Type B pancreatic cell (in vitro differentiated cells): ENCODE results near the gene SOCS1. TPM values are rescaled to one million over a fixed set of nuclear protein-coding genes. Genes with fewer than 3 reads are reported as not detected.

Source experiments
- DNase-seq: peaks from one replicate; pipeline ENCODE4 v3.0.0; 2021; ENCODE audit warnings: mixed read lengths; ENCODE audit not compliant: unreplicated experiment; ENCODE audit errors: extremely low spot score
- H3K27ac Mint-ChIP-seq: 2 replicates; pipeline ENCODE4 v1.8.0; 2021; ENCODE audit warnings: mild to moderate bottlenecking, mixed read lengths
- H3K27me3 Mint-ChIP-seq: 2 replicates; pipeline ENCODE4 v1.8.0; 2021; ENCODE audit warnings: mixed read lengths
- H3K36me3 Mint-ChIP-seq: 2 replicates; pipeline ENCODE4 v1.8.0; 2021; ENCODE audit warnings: mixed read lengths
- H3K4me1 Mint-ChIP-seq: one replicate; pipeline ENCODE4 v1.8.0; 2021; ENCODE audit warnings: mixed read lengths; ENCODE audit not compliant: unreplicated experiment
- H3K4me3 Mint-ChIP-seq: 2 replicates; pipeline ENCODE4 v1.8.0; 2021; ENCODE audit warnings: mild to moderate bottlenecking, mixed read lengths
- H3K9me3 Mint-ChIP-seq: 2 replicates; pipeline ENCODE4 v1.8.0; 2021; ENCODE audit warnings: mixed read lengths
- total RNA-seq: library from RNA; stranded (reverse); gene quantifications from 2 replicates; pipeline ENCODE4 v1.2.1, GENCODE V29; 2021; ENCODE audit warnings: low replicate concordance
- TF ChIP-seq, protein P1 (sequence below): fragments of 200-600 bp; sonication (generic); conservative IDR thresholded peaks from 2 replicates; pipeline ENCODE4 v1.5.0; 2021; ENCODE audit warnings: antibody characterized with exemption, mild to moderate bottlenecking

SOCS1 gene
- total RNA-seq, 1 donor from 2014 or later = 14.5 TPM

DNA sequence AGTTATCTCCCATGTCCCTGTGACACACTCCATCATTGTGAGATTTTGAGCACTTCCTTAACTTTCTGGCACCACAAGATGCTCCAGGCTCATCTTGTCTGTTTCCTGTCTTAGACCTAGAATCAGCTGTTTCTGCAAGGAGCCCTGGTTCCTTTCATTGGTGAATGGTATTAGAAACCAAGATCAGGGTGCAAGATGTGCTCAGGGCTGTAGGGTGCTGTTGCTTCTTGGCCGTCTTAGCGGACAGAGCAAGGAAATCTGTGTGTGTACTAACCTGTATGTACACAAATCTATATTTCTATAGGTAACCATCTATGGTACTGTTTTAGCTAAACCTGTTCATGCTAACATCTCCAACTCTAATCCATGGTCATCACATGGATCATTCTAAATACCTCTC is 33.2 kb upstream of the SOCS1 start:
- Mint-ChIP-seq H3K27me3 (no peaks in the 10 kb centered on the region), H3K36me3 (no peaks in the 10 kb centered on the region), H3K4me3 (no peak overlapping the region), H3K27ac (no peak overlapping the region), H3K4me1 (peaks cover 25% of the 10 kb centered on the region), H3K9me3 (peaks cover 7% of the 10 kb centered on the region)
- DNase-seq = no peak
- TF ChIP-seq, protein P1, sequence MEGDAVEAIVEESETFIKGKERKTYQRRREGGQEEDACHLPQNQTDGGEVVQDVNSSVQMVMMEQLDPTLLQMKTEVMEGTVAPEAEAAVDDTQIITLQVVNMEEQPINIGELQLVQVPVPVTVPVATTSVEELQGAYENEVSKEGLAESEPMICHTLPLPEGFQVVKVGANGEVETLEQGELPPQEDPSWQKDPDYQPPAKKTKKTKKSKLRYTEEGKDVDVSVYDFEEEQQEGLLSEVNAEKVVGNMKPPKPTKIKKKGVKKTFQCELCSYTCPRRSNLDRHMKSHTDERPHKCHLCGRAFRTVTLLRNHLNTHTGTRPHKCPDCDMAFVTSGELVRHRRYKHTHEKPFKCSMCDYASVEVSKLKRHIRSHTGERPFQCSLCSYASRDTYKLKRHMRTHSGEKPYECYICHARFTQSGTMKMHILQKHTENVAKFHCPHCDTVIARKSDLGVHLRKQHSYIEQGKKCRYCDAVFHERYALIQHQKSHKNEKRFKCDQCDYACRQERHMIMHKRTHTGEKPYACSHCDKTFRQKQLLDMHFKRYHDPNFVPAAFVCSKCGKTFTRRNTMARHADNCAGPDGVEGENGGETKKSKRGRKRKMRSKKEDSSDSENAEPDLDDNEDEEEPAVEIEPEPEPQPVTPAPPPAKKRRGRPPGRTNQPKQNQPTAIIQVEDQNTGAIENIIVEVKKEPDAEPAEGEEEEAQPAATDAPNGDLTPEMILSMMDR = no peak

DNA sequence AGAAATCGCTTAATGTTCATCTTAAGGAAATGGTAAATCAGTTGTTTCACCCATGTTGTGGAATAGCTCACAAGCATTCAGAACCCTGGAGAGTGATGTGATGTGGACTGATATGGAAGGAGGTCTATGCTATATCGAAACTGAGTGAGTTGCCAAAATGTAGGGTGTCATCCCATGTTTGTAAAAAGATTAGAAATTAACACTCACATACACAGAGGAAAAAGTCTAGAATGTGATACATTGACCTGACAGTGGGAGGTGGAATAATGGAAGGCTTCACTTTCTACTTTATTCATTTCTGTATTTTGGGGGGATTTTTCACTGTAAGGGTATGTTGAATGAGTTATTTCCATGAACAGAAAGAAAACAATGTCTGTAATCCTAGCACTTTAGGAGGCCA is 29.8 kb upstream of the SOCS1 start:
- H3K27ac Mint-ChIP-seq = no peak overlapping the region
- peaks cover 7% of the 10 kb centered on the region for H3K9me3 Mint-ChIP-seq
- peaks cover 12% of the 10 kb centered on the region for H3K4me1 Mint-ChIP-seq
- no peak overlapping the region for H3K4me3 Mint-ChIP-seq
- DNase-seq = no peak
- H3K27me3 Mint-ChIP-seq = no peaks in the 10 kb centered on the region
- TF ChIP-seq, protein P1 = no peak
- H3K36me3 Mint-ChIP-seq = no peaks in the 10 kb centered on the region

DNA sequence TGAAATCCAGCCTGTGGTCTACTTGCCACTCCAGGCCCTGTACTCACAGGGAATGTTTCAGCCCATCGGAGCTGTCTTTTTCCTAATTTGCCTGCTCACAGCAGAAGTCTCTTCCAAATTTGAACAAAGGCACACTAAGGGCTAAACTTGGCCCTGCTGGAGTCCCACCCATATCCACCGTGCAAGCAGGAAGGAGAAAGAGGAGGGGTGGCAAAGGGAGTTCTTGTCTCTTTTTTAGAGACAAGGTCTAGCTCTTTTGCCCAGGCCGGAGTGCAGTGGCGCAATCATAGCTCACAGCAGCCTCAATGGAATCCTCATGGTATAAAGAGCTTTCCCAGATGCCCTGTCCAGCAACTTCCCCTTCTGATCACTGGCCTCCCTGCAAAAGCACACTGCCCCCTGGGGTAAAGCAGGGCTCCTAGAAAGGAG is 27.8 kb upstream of the SOCS1 start:
- Mint-ChIP-seq H3K4me1 (peaks cover 8% of the 10 kb centered on the region), H3K4me3 (no peak overlapping the region), H3K9me3 (peaks cover 3% of the 10 kb centered on the region), H3K27me3 (no peaks in the 10 kb centered on the region), H3K27ac (no peak overlapping the region), H3K36me3 (no peaks in the 10 kb centered on the region)
- TF ChIP-seq, protein P1 = no peak
- DNase-seq = no peak

DNA sequence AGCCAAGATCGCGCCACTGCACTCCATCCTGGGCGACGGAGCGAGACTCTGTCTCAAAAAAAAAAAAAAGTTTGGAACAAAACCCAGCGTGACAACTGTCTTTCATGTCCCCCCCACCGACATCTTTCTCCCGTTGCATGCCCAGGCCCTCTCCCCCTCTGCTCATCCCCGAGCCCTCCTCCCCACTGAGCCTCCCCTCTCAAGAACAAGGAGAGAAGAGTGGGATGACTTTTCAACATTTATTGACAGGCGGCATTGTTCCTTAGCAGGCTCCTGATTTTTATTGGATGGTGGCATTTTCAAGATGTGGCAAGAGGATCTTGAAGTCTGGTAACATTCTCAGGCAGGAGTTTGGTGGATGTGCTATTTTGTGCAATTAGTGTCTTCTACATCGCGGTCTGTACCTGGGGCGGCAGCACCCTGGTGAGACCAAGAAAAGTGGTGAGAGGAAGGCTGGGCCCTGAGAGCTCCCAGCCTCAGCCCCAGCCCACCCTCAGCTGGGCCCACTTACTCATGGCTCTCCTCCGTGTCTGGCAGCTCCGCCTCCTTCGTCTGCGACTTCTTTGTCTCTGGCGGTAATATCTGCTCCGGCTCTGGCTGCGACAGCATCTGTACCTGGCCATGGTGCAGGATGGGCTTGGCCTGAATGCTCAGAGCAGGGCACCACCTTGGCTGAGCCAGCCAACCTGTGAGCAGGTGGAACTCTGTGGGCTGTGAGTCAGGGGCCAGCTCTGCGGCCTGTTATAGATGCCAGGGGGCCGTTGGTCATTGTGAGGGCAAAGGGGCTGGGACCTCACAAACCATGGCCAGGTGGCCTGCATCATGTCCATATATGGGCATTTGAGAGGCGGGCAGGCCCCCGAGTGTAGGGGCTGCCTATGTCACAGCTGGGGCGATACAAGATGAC is 24.9 kb upstream of the SOCS1 start, which contains the start of gene PRM1:
Gene PRM1 (minus strand): TSS at position 715 of the 907 bp plus-strand sequence. CDS start 92 bp downstream, at position 623.
- no peak for DNase-seq
- H3K4me1 Mint-ChIP-seq = peaks cover 8% of the 10 kb centered on the region
- H3K9me3 Mint-ChIP-seq = no peaks in the 10 kb centered on the region
- no peaks in the 10 kb centered on the region for H3K36me3 Mint-ChIP-seq
- TF ChIP-seq, protein P1 = no peak
- H3K4me3 Mint-ChIP-seq = no peak within 1 kb of the TSS
- peak within 1 kb of the TSS; percentile 15 for H3K27ac Mint-ChIP-seq
- no peaks in the 10 kb centered on the region for H3K27me3 Mint-ChIP-seq

DNA sequence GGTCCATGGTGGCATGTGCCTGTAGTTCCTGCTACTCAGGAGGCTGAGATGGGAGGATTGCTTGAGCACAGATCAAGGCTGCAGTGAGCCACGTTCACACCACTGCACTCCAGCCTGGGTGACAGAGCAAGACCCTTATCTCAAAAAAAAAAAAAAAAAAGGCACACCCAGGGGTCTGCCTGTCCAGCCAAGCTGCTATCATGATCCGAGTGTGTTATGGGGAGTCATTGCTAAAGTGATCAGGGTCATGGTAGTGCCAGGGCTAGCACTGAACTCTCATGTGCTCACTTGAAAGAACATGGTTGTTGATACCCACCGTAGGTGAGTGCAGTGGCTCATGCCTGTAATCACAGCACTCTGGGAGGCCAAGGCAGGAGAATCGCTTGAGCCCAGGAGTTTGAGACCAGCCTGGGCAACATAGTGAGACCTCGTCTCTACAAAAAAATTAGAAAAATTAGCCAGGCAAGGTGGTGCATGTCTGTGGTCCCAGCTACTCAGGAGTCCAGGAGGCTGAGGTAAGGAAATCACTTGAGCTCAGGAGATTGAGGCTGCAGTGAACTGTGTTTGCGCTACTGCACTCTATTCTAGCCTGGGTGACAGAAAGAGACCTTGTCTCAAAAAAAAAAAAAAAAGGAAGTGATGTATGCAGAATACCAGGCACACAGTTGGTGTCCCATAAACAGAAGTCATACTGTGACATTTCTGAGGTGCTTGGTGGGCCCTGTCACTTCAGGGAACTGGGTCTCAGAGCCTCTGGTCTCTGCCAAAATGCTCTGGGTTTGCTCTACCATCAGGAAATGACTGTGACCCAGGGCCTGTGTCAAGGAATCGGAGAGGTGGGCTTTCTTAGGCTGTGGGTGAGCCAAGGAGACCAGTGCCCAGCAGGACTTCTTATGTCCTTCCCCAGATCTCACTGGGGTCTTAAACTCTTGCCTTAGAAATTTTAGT is 23.0 kb upstream of the SOCS1 start:
- no peaks in the 10 kb centered on the region for H3K27me3 Mint-ChIP-seq
- no peak for DNase-seq
- peaks cover 2% of the 10 kb centered on the region for H3K4me1 Mint-ChIP-seq
- H3K9me3 Mint-ChIP-seq = no peaks in the 10 kb centered on the region
- H3K27ac Mint-ChIP-seq = no peak overlapping the region
- no peak overlapping the region for H3K4me3 Mint-ChIP-seq
- TF ChIP-seq, protein P1 = no peak
- no peaks in the 10 kb centered on the region for H3K36me3 Mint-ChIP-seq
